Astrocyte of the spinal cord (primary cell): Measurements from ENCODE around the gene PYGO2.

Source experiments
- DNase-seq: peaks from one replicate; pipeline ENCODE4 v3.0.0; 2011; ENCODE audit warnings: low read depth, low spot score
- H3K4me3 ChIP-seq: 2 replicates; pipeline ENCODE4 v1.5.1; 2011; ENCODE audit warnings: low read depth, mild to moderate bottlenecking, low read length, moderate library complexity
- in situ Hi-C: cut with HindIII; loops from 2 replicates; pipeline ENCODE4 v1.10.0; 2017; ENCODE audit warnings: low sequenced_read_pairs
- TF ChIP-seq, protein P1 (sequence below): IDR thresholded peaks from 2 replicates; pipeline ENCODE4 v1.5.1; 2012; ENCODE audit warnings: low read depth, mild to moderate bottlenecking, low read length, inconsistent platforms

PYGO2 gene

DNA sequence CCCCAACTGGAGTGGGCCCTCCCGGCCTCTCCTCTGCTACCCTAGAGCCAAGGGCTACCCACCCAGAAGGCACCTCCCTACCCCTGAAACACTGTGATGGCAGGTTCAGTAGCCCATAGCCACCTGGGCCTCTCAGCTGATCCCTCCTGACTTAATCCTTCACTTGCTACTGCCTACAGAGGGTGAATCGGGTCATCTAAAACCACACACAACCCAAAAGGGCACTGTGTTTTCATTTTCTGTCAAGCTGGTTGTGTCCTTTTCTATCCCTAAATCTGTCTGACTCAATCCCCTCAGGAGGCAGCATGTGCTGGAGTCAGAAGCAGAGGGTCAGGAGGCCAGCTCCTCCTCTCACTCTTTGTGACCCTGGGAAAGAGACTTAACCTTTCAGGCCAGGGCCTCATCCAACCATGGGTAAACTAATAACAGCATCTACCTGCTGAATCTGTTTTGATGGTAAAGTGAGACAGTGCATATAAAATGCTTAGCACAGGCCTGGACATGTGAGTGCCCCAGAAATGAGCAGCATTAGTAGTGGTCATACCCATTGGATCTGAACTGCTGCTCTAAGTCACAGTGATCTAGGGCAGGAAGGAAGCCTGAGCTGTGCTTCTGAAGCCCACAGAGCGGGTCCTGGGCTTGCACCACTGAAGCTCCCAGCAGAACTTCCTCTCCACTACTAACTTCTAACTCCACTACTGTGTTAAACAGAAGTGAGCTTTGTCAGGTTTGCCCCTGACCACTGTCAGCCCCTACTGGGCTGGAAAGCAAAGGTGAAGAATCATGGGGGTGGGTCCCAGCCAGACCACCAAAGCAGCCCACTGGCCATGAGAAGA lies 36.0 kb downstream of the PYGO2 start:
- TF ChIP-seq, protein P1, sequence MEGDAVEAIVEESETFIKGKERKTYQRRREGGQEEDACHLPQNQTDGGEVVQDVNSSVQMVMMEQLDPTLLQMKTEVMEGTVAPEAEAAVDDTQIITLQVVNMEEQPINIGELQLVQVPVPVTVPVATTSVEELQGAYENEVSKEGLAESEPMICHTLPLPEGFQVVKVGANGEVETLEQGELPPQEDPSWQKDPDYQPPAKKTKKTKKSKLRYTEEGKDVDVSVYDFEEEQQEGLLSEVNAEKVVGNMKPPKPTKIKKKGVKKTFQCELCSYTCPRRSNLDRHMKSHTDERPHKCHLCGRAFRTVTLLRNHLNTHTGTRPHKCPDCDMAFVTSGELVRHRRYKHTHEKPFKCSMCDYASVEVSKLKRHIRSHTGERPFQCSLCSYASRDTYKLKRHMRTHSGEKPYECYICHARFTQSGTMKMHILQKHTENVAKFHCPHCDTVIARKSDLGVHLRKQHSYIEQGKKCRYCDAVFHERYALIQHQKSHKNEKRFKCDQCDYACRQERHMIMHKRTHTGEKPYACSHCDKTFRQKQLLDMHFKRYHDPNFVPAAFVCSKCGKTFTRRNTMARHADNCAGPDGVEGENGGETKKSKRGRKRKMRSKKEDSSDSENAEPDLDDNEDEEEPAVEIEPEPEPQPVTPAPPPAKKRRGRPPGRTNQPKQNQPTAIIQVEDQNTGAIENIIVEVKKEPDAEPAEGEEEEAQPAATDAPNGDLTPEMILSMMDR: no peak
- no peak for DNase-seq
- no peak overlapping the region for H3K4me3 ChIP-seq
- in situ Hi-C loops: no loop called here

DNA sequence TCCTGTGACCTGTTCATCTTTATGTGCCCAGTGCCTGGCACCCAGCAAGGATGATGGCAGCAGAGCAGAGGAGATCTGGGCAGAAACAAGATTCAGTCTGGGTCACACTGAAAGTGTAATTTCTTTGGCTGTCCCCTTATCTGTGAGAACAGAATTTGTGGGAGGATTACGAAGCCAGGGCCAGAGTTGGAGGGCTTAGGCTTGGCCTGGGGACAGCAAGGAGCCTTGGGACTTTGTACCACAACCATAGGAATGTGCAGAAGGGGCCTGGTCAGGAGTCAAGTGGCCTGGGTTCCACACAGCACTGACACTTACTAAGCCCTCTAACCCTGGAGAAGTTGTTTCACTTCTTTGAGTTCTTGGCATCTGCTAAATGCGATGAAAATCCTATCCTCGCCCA lies 37.9 kb downstream of the PYGO2 start:
- TF ChIP-seq, protein P1: no peak
- in situ Hi-C loops: no loop called here
- no peak overlapping the region for H3K4me3 ChIP-seq
- DNase-seq: no peak

DNA sequence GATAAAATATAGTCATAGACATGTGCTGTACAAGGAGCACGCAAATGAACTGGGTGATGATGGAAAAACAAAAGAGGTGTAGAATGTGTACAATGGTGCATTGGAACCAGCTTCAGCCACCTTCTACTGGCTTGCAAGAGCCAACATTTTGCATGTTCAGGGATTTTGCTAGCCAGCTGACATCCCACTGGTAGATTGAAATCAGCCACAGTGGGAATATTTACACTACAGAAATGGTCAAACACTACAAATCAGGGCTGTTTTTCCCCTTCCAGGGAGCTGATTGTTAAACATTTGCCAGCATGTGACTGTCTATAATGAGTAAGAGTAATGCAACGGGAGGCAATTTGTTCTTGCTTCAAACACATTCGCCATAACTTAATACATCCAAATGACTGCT lies 48.3 kb downstream of the PYGO2 start:
- no peak overlapping the region for H3K4me3 ChIP-seq
- no peak for DNase-seq
- TF ChIP-seq, protein P1: no peak
- in situ Hi-C loops: no loop called here

DNA sequence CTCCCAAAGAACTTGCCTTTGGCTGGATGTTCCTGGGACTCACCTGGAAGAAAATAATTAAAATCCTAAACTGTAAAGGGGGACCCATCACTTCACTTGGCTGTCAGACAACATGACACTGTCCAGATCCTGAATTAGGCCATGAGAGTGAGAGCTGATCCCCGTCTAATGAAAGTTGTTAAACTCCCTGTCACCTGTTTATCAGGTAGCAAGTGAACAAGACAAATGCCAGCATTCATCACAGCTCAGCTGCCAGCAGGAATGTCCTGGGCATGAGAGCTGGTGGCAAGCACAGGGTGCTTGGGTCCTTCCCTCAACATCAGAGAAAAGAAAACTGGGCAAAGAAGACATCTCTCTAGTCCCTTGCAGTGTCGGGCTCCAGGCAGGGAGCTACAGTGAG lies 48.8 kb downstream of the PYGO2 start:
- no peak overlapping the region for H3K4me3 ChIP-seq
- DNase-seq: no peak
- in situ Hi-C loops: no loop called here
- TF ChIP-seq, protein P1: no peak

DNA sequence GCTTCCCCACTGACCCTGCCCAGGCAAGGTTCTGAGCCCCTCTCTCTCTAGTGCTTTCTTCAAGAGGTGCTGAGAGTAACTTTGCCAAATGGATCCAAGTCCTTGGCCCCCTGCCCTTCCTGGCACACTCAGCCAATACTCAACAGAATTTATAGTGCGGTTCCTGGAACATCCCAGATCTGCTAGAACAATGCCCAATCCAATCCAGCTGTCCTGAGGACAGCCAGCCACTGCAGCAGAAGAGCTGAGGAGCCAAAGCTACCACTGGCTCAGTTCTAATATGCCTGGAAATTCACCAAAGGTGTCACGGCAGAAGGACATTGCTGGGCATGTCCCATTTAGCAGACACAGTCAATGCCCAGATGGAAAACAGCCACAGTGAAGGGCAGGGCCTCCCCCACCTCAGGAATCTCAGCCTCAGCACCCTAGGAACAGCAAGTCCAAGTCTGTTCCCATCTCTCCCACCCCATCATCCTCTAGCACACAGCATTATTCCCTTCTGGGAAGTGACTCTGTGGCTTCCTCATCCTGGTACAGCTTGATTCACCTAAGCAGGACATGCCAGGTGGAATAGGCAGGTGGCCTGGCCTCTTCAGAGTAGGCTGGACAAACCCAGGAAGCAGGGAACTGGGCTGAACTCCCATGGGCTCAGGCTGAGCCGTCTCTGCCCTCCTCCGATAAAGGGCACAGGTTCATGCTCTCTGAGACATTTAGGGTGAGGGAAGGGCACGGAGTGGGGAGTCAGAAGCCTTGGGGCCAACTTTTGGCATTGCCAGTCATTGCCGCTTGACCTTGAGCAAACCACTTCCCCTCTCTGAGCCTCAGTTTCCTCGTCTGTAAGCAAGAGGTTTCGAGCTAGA lies 49.7 kb downstream of the PYGO2 start:
- in situ Hi-C loops: no loop called here
- H3K4me3 ChIP-seq: no peak overlapping the region
- TF ChIP-seq, protein P1: no peak
- no peak for DNase-seq

DNA sequence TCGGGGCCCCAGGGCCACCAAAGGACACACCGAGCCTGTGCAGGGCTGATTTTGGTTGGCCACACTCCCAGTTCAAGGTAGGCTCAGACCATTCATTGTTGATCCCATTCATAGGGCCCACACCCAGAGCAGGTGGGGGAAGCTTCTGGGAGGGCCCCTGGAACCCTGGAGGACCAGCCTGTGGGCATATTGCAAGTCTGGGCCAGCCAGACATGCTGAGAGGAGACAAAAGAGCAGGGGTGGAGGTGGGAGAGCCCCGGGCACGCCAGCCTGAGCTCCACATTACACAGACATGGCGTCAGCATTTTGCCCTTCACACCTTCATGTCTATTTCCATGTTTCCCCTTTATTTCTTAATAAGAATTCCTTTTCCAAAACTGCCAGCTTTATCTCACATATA lies 50.7 kb downstream of the PYGO2 start:
- TF ChIP-seq, protein P1: no peak
- in situ Hi-C loops: no loop called here

More for the DNA sequence above, 50.7 kb downstream of the PYGO2 start:
- no peak for DNase-seq
- no peak overlapping the region for H3K4me3 ChIP-seq
